HG02571 (cell line): ENCODE measurements around the gene ACCSL.
A peak's percentile ranks its signal among the peaks of the same experiment; 100 is the strongest.

Experiments used
- ATAC-seq: cut with Tn5 transposase; IDR thresholded peaks from one replicate; pipeline ENCODE4 v1.9.1; 2021; ENCODE audit warnings: mild to moderate bottlenecking, moderate library complexity; ENCODE audit not compliant: unreplicated experiment

Gene ACCSL

GRCh38 chr11:44094260-44094868, 46.6 kb downstream of the ACCSL start:
- no peak for ATAC-seq

- peak; percentile 94 for ATAC-seq
These were observed 48.0 kb downstream of the ACCSL start, which contains the start of gene EXT2 for GRCh38 chr11:44095506-44096359. TSS of gene EXT2 (plus strand) at chr11:44095678. CDS start at chr11:44107713, 12,035 bp downstream.

- ATAC-seq = no peak
These were observed 48.8 kb downstream of the ACCSL start for GRCh38 chr11:44096360-44097185.

GRCh38 chr11:44097821-44098220, 50.0 kb downstream of the ACCSL start:
- no peak for ATAC-seq

GRCh38 chr11:44101098-44101497, 53.3 kb downstream of the ACCSL start:
- ATAC-seq = no peak

- ATAC-seq = no peak
These were observed 56.9 kb downstream of the ACCSL start for GRCh38 chr11:44104481-44105294.

- no peak for ATAC-seq
These were observed 60.5 kb downstream of the ACCSL start for GRCh38 chr11:44108260-44108659.
